HepG2 (cell line): ENCODE measurements around the gene TCAP. TPM values are rescaled to one million over a fixed set of nuclear protein-coding genes. Genes with fewer than 3 reads are reported as not detected.

Experiments used
- ATAC-seq: fragments of 200-7000 bp; cut with Tn5 transposase; 3 replicates; pipeline ENCODE4 v1.9.1; 2020; ENCODE audit warnings: mild to moderate bottlenecking, moderate library complexity
- BruUV-seq: library from RNA; stranded (reverse); fragments of 400-500 nt; replicated peaks from 2 replicates; lab custom pipeline; 2021; lab: Mats Ljungman, UMichigan
- CTCF ChIA-PET: fragments of 300-600 bp; formaldehyde crosslinking; extraction: SDS; loops from one replicate; lab custom pipeline; 2021; ENCODE audit warnings: low total read pairs, inconsistent platforms, low intra/inter-chr PET ratio; lab: Yijun Ruan, JAX
- POLR2A ChIA-PET: fragments of 350-600 bp; sonication (Branson Sonifier 250); formaldehyde crosslinking; loops from one replicate; lab custom pipeline; 2020; ENCODE audit warnings: antibody characterized with exemption, inconsistent platforms; lab: Yijun Ruan, JAX
- DNase-seq: peaks from one replicate; pipeline ENCODE4 v3.0.0-alpha.2; 2015; ENCODE audit warnings: low spot score
- FAIRE-seq: peaks from 3 replicates; lab custom pipeline; 2011; peaks lifted over from hg19 to GRCh38; lab: Jason Lieb, UNC
- H2AFZ ChIP-seq: one replicate; pipeline ENCODE4 v1.6.1; 2011; ENCODE audit warnings: low read length, inconsistent platforms
- H3K27ac ChIP-seq: fragments of 300-600 bp; 3 replicates; pipeline ENCODE4 v1.8.0; 2011; ENCODE audit warnings: mixed run types, mild to moderate bottlenecking, mixed read lengths, low read length, inconsistent platforms; ENCODE audit not compliant: insufficient read depth; ENCODE audit errors: extremely low read length
- H3K27me3 ChIP-seq, 2 experiments: fragments of 200-600 bp in 1 of 2; 2 replicates in 1 of 2; 3 replicates in 1 of 2; pipeline versions ENCODE4 v1.6.0 to v1.8.0; 2011; ENCODE audit warnings: low read length in 2 of 2, mild to moderate bottlenecking in 2 of 2, moderate library complexity in 2 of 2, inconsistent platforms in 1 of 2; ENCODE audit not compliant: insufficient read depth in 2 of 2, control insufficient read depth in 1 of 2
- H3K36me3 ChIP-seq, 2 experiments: fragments of 200-600 bp in 1 of 2; replicated peaks in 1 of 2; 2 replicates in 1 of 2; 3 replicates in 1 of 2; pipeline versions ENCODE4 v1.5.1 to v1.8.0; 2011; ENCODE audit warnings: low read length in 2 of 2, inconsistent platforms in 1 of 2; ENCODE audit not compliant: insufficient read depth in 2 of 2, control insufficient read depth in 1 of 2
- H3K4me1 ChIP-seq: 2 replicates; pipeline ENCODE4 v1.5.1; 2012; ENCODE audit warnings: low read length, inconsistent platforms; ENCODE audit not compliant: insufficient read depth
- H3K4me2 ChIP-seq: 2 replicates; pipeline ENCODE4 v1.6.0; 2011; ENCODE audit warnings: low read depth, low read length, inconsistent platforms
- H3K4me3 ChIP-seq, 3 experiments: fragments of 200-600 bp in 1 of 3; sonication (generic), shearing (Covaris generic) in 1 of 3; replicated peaks in 1 of 3; 2 replicates each; pipeline ENCODE4 v1.5.1; 2011 to 2016; ENCODE audit warnings: low read length in 3 of 3, inconsistent platforms in 2 of 3, low read depth in 2 of 3, mild to moderate bottlenecking in 2 of 3, control low read depth in 1 of 3, mixed read lengths in 1 of 3; ENCODE audit not compliant: insufficient read depth in 1 of 3
- H3K79me2 ChIP-seq: one replicate; pipeline ENCODE4 v1.6.1; 2011; ENCODE audit warnings: low read length, inconsistent platforms; ENCODE audit not compliant: insufficient read depth
- H3K9ac ChIP-seq: 2 replicates; pipeline ENCODE4 v1.6.0; 2011; ENCODE audit warnings: mild to moderate bottlenecking, low read depth, low read length, inconsistent platforms; ENCODE audit not compliant: insufficient read depth
- H3K9me3 ChIP-seq: 2 replicates; pipeline ENCODE4 v1.5.1; 2012; ENCODE audit warnings: mild to moderate bottlenecking, low read length
- H4K20me1 ChIP-seq: 2 replicates; pipeline ENCODE4 v1.6.0; 2011; ENCODE audit warnings: inconsistent platforms, mild to moderate bottlenecking, low read length, moderate library complexity; ENCODE audit not compliant: insufficient read depth
- GATAD2A ChIP-seq: IDR thresholded peaks from 2 replicates; pipeline ENCODE4 v1.6.1; 2016
- GLI4 ChIP-seq: sonication (generic); formaldehyde crosslinking; IDR thresholded peaks from 2 replicates; pipeline ENCODE4 v1.5.1; 2020; ENCODE audit warnings: missing genetic modification reagents, mild to moderate bottlenecking, moderate library complexity, borderline replicate concordance
- HNF4A ChIP-seq: sonication (generic); formaldehyde crosslinking; IDR thresholded peaks from 2 replicates; pipeline ENCODE4 v1.4.0; 2020; ENCODE audit warnings: missing genetic modification reagents
- HNRNPL ChIP-seq: fragments of 200-400 bp; formaldehyde crosslinking; IDR thresholded peaks from 2 replicates; pipeline ENCODE4 v1.6.1; 2017; ENCODE audit warnings: mild to moderate bottlenecking, low read depth, low read length
- NCOA2 ChIP-seq: sonication (generic); formaldehyde crosslinking; IDR thresholded peaks from 2 replicates; pipeline ENCODE4 v1.8.0; 2022; ENCODE audit warnings: inconsistent platforms
- NR2F1 ChIP-seq, 2 experiments: fragments of 450-650 bp in 1 of 2; formaldehyde crosslinking in 1 of 2; IDR thresholded peaks; 2 replicates each; pipeline versions ENCODE4 v1.5.0 to v1.6.1; 2016 to 2020; ENCODE audit warnings: mild to moderate bottlenecking in 1 of 2, missing compliant biosample characterization in 1 of 2, missing genetic modification reagents in 1 of 2, moderate library complexity in 1 of 2
- PCBP1 ChIP-seq: fragments of 200-400 bp; formaldehyde crosslinking; IDR thresholded peaks from 2 replicates; pipeline ENCODE4 v1.6.1; 2017; ENCODE audit warnings: mild to moderate bottlenecking, low read depth, low read length, borderline replicate concordance
- PHF5A ChIP-seq: IDR thresholded peaks from one replicate; pipeline ENCODE4 v1.6.1; 2018; ENCODE audit warnings: low read depth, missing genetic modification reagents; ENCODE audit not compliant: unreplicated experiment
- REL ChIP-seq: sonication (generic); formaldehyde crosslinking; conservative IDR thresholded peaks from 2 replicates; pipeline ENCODE4 v1.8.0; 2022; ENCODE audit warnings: mild to moderate bottlenecking, missing genetic modification reagents, moderate library complexity
- ZNF296 ChIP-seq: sonication (generic); formaldehyde crosslinking; conservative IDR thresholded peaks from 2 replicates; pipeline ENCODE4 v1.5.0; 2020; ENCODE audit warnings: mild to moderate bottlenecking, missing genetic modification reagents
- ZNF460 ChIP-seq: sonication (generic); formaldehyde crosslinking; IDR thresholded peaks from 2 replicates; pipeline ENCODE4 v1.5.1; 2020; ENCODE audit warnings: missing genetic modification reagents, mild to moderate bottlenecking, borderline replicate concordance
- ZNF558 ChIP-seq: sonication (generic); formaldehyde crosslinking; IDR thresholded peaks from 2 replicates; pipeline ENCODE4 v1.9.0; 2022; ENCODE audit warnings: mild to moderate bottlenecking, missing genetic modification reagents, borderline replicate concordance
- ZNF577 ChIP-seq: sonication (generic); formaldehyde crosslinking; IDR thresholded peaks from 2 replicates; pipeline ENCODE4 v1.4.0; 2020; ENCODE audit warnings: mild to moderate bottlenecking, low read depth, missing genetic modification reagents, borderline replicate concordance
- WGBS: methylation state at CpG from one replicate; pipeline ENCODE4 v1.1.6; 2017; ENCODE audit warnings: low lambda C conversion rate; 5-methylcytosine and 5-hydroxymethylcytosine counted together
- in situ Hi-C: cut with HindIII; loops from 2 replicates; pipeline ENCODE4 v1.10.0; 2017; ENCODE audit warnings: low pct_unique_long_range_greater_than_20kb; ENCODE audit not compliant: extremely low pct_ligation_motif_present
- intact Hi-C: fragments of 100-400 bp; cut with micrococcal nuclease; formaldehyde crosslinking; loops from one replicate; pipeline ENCODE4 v1.10.0; 2022; ENCODE audit not compliant: unreplicated experiment
- polyA plus RNA-seq, 8 experiments: library from polyadenylated mRNA; depleted of rRNA in 3 of 8; stranded (reverse) in 7 of 8; unstranded in 1 of 8; fragments of >200 nt; fragmentation: Illumina TruSeq in 4 of 8; extraction: Trizol in 4 of 8; gene quantifications; 2 replicates each; pipeline versions ENCODE4 v1.2.1 to v1.2.3, GENCODE V29; 2011 to 2016; ENCODE audit warnings: low read depth in 4 of 8, missing spikeins in 1 of 8, mixed read lengths in 1 of 8; ENCODE audit not compliant: insufficient read depth in 1 of 8
- total RNA-seq, 5 experiments: library from RNA; depleted of rRNA; stranded (reverse); fragments of >200 nt; fragmentation: Illumina TruSeq; extraction: Trizol; gene quantifications; 2 replicates each; pipeline ENCODE4 v1.2.3, GENCODE V29; 2016; ENCODE audit warnings: low read depth in 1 of 5
- TF ChIP-seq, protein P1 (sequence below): sonication (generic); formaldehyde crosslinking; conservative IDR thresholded peaks from 2 replicates; pipeline ENCODE4 v1.4.0; 2020; ENCODE audit warnings: missing genetic modification reagents
- TF ChIP-seq, protein P2 (sequence below): sonication (generic); formaldehyde crosslinking; IDR thresholded peaks from 2 replicates; pipeline ENCODE4 v1.4.0; 2020; ENCODE audit warnings: missing genetic modification reagents, mild to moderate bottlenecking, borderline replicate concordance
- TF ChIP-seq, protein P3 (sequence below): sonication (generic); formaldehyde crosslinking; IDR thresholded peaks from 2 replicates; pipeline ENCODE4 v1.4.0; 2020; ENCODE audit warnings: mild to moderate bottlenecking, missing genetic modification reagents, borderline replicate concordance
- TF ChIP-seq, protein P4 (sequence below): IDR thresholded peaks from 2 replicates; pipeline ENCODE4 v1.6.1; 2012; ENCODE audit warnings: inconsistent platforms

TCAP gene
- total and polyA plus RNA-seq, 2 of the 13 experiments (the other 11 are each of a cell fraction or from before 2014, with no cell fraction given), result 0.24 to 0.65 TPM

GRCh38 chr17:39635614-39636176 lies 29.5 kb upstream of the TCAP start:
- no peak for DNase-seq
- H3K36me3 ChIP-seq, result no peaks in the 10 kb centered on the region; a peak in 1 of 5 replicates
- WGBS, result 58% methylated on average over 8 of the region's 8 CpGs
- H3K4me2 ChIP-seq, result peak overlapping the region; percentile 99
- TF ChIP-seq ZNF296 (CRISPR knock-in tag) (0 out of 2 replicates have a peak, but pooled peaks have one; percentile 36), ZNF460 (CRISPR knock-in tag) (no peak), ZNF577 (CRISPR knock-in tag) (no peak), HNF4A (CRISPR knock-in tag) (no peak), PCBP1 (no peak), NR2F1 (CRISPR knock-in tag; IDR thresholded peaks at IDR 0.05) (no peak), REL (CRISPR knock-in tag) (no peak), NCOA2 (CRISPR knock-in tag) (no peak), GATAD2A (CRISPR knock-in tag) (no peak), PHF5A (no peak), HNRNPL (0 out of 2 replicates have a peak, but pooled peaks have one; percentile 54), ZNF558 (CRISPR knock-in tag) (no peak), GLI4 (CRISPR knock-in tag) (no peak)
- TF ChIP-seq, protein P1, sequence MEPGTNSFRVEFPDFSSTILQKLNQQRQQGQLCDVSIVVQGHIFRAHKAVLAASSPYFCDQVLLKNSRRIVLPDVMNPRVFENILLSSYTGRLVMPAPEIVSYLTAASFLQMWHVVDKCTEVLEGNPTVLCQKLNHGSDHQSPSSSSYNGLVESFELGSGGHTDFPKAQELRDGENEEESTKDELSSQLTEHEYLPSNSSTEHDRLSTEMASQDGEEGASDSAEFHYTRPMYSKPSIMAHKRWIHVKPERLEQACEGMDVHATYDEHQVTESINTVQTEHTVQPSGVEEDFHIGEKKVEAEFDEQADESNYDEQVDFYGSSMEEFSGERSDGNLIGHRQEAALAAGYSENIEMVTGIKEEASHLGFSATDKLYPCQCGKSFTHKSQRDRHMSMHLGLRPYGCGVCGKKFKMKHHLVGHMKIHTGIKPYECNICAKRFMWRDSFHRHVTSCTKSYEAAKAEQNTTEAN, result no peak
- TF ChIP-seq, protein P2, sequence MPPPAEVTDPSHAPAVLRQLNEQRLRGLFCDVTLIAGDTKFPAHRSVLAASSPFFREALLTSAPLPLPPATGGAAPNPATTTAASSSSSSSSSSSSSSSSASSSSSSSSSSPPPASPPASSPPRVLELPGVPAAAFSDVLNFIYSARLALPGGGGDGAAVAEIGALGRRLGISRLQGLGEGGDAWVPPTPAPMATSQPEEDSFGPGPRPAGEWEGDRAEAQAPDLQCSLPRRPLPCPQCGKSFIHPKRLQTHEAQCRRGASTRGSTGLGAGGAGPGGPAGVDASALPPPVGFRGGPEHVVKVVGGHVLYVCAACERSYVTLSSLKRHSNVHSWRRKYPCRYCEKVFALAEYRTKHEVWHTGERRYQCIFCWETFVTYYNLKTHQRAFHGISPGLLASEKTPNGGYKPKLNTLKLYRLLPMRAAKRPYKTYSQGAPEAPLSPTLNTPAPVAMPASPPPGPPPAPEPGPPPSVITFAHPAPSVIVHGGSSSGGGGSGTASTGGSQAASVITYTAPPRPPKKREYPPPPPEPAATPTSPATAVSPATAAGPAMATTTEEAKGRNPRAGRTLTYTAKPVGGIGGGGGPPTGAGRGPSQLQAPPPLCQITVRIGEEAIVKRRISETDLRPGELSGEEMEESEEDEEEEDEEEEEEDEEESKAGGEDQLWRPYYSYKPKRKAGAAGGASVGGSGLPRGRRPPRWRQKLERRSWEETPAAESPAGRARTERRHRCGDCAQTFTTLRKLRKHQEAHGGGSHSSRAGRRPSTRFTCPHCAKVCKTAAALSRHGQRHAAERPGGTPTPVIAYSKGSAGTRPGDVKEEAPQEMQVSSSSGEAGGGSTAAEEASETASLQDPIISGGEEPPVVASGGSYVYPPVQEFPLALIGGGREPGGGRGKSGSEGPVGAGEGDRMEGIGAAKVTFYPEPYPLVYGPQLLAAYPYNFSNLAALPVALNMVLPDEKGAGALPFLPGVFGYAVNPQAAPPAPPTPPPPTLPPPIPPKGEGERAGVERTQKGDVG (CRISPR knock-in tag), result 0 out of 2 replicates have a peak, but pooled peaks have one; percentile 26
- TF ChIP-seq, protein P3, sequence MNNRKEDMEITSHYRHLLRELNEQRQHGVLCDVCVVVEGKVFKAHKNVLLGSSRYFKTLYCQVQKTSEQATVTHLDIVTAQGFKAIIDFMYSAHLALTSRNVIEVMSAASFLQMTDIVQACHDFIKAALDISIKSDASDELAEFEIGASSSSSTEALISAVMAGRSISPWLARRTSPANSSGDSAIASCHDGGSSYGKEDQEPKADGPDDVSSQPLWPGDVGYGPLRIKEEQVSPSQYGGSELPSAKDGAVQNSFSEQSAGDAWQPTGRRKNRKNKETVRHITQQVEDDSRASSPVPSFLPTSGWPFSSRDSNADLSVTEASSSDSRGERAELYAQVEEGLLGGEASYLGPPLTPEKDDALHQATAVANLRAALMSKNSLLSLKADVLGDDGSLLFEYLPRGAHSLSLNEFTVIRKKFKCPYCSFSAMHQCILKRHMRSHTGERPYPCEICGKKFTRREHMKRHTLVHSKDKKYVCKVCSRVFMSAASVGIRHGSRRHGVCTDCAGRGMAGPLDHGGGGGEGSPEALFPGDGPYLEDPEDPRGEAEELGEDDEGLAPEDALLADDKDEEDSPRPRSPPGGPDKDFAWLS, result no peak
- TF ChIP-seq, protein P4, sequence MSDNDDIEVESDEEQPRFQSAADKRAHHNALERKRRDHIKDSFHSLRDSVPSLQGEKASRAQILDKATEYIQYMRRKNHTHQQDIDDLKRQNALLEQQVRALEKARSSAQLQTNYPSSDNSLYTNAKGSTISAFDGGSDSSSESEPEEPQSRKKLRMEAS, result no peak
- peak overlapping the region in 1 of 3 experiments; percentile 87; a peak in 1 of 6 replicates for H3K4me3 ChIP-seq
- ChIA-PET POLR2A (interaction anchor here (0.9 to 2.6 kb wide), 4 partner anchors 12 to 104 kb away, joined by 3 to 7 read pairs (median 4); partner anchors contain the start of gene ERBB2), CTCF (interaction anchor here (2.8 to 5.6 kb wide), 2 partner anchors 13 to 18 kb away, joined by 12 to 70 read pairs; no protein-coding TSS in a partner anchor)
- H3K4me1 ChIP-seq, result peaks cover 86% of the 10 kb centered on the region
- peaks cover 29% of the 10 kb centered on the region for H3K79me2 ChIP-seq
- intact Hi-C loops, result no loop called here
- no peak for FAIRE-seq
- H3K27me3 ChIP-seq, result peaks cover 3 to 26% of the 10 kb centered on the region in 2 experiments; a peak in 3 of 5 replicates
- in situ Hi-C loops, result no loop called here
- H4K20me1 ChIP-seq, result no peaks in the 10 kb centered on the region
- H2AFZ ChIP-seq, result no peak overlapping the region
- no peaks in the 10 kb centered on the region for H3K9me3 ChIP-seq
- ATAC-seq, result no peak
- H3K27ac ChIP-seq, result no peak overlapping the region
- H3K9ac ChIP-seq, result peak overlapping the region; percentile 89; the same call in 1 of the 2 replicates
- no TSS peak for BruUV-seq
